ENCODE results near the gene PPP1R27. TPM values are rescaled to one million over a fixed set of nuclear protein-coding genes. Genes with fewer than 3 reads are reported as not detected.
"Not testable (repeated sequence)": the region's sequence is repeated elsewhere in the genome, so short reads cannot be mapped to it uniquely, and the experiment has no call there.

Gene PPP1R27
- total RNA-seq, 2 experiments from 2014 or later: not detected

- no peaks in the 10 kb centered on the region for H3K9me3 Mint-ChIP-seq
- no peaks in the 10 kb centered on the region for H3K4me1 Mint-ChIP-seq (ENCODE audit: low read depth)
- H3K27ac Mint-ChIP-seq: no peak overlapping the region
- H3K27me3 Mint-ChIP-seq (ENCODE audit: low read depth): no peaks in the 10 kb centered on the region
- H3K36me3 Mint-ChIP-seq (ENCODE audit: low read depth): peaks cover 16% of the 10 kb centered on the region
- no peak overlapping the region for H3K4me3 Mint-ChIP-seq
- no peak for DNase-seq
- CTCF ChIA-PET: no interaction called here
- intact Hi-C loops (cut with micrococcal nuclease): no loop called here
Observed at GRCh38 chr17:81844327-81844851, 9.5 kb upstream of the PPP1R27 start.

- H3K27ac Mint-ChIP-seq: no peak overlapping the region
- no peaks in the 10 kb centered on the region for H3K27me3 Mint-ChIP-seq (ENCODE audit: low read depth)
- no peak for DNase-seq
- intact Hi-C loops (cut with micrococcal nuclease): no loop called here
- H3K4me1 Mint-ChIP-seq (ENCODE audit: low read depth): no peaks in the 10 kb centered on the region
- no peaks in the 10 kb centered on the region for H3K9me3 Mint-ChIP-seq
- H3K4me3 Mint-ChIP-seq: no peak overlapping the region
- peaks cover 16% of the 10 kb centered on the region for H3K36me3 Mint-ChIP-seq (ENCODE audit: low read depth)
- CTCF ChIA-PET: no interaction called here
Observed at GRCh38 chr17:81843713-81844326, 9.0 kb upstream of the PPP1R27 start.

- H3K27me3 Mint-ChIP-seq (ENCODE audit: low read depth): no peaks in the 10 kb centered on the region
- H3K36me3 Mint-ChIP-seq (ENCODE audit: low read depth): peaks cover 13% of the 10 kb centered on the region
- no peaks in the 10 kb centered on the region for H3K9me3 Mint-ChIP-seq
Observed at GRCh38 chr17:81842725-81843504, 8.1 kb upstream of the PPP1R27 start.

GRCh38 chr17:81842378-81842724 is 7.5 kb upstream of the PPP1R27 start:
- Mint-ChIP-seq H3K4me3 (no peak overlapping the region), H3K9me3 (no peaks in the 10 kb centered on the region), H3K4me1 (ENCODE audit: low read depth) (no peaks in the 10 kb centered on the region), H3K36me3 (ENCODE audit: low read depth) (peaks cover 13% of the 10 kb centered on the region), H3K27me3 (ENCODE audit: low read depth) (no peaks in the 10 kb centered on the region), H3K27ac (no peak overlapping the region)
- intact Hi-C loops (cut with micrococcal nuclease): no loop called here
- CTCF ChIA-PET: interaction anchor here (0.6 kb wide), 1 partner anchor 212 kb away, joined by 7 read pairs; no protein-coding TSS in a partner anchor
- DNase-seq: no peak

More at GRCh38 chr17:81842725-81843504, 8.1 kb upstream of the PPP1R27 start:
- no peak overlapping the region for H3K27ac Mint-ChIP-seq
- CTCF ChIA-PET: interaction anchor here (0.6 kb wide), 1 partner anchor 213 kb away, joined by 7 read pairs; no protein-coding TSS in a partner anchor
- DNase-seq: no peak
- H3K4me1 Mint-ChIP-seq (ENCODE audit: low read depth): no peaks in the 10 kb centered on the region
- intact Hi-C loops (cut with micrococcal nuclease): no loop called here
- no peak overlapping the region for H3K4me3 Mint-ChIP-seq

GRCh38 chr17:81841866-81842265 is 7.0 kb upstream of the PPP1R27 start:
- Mint-ChIP-seq H3K27me3 (ENCODE audit: low read depth) (no peaks in the 10 kb centered on the region), H3K9me3 (no peaks in the 10 kb centered on the region), H3K36me3 (ENCODE audit: low read depth) (peaks cover 11% of the 10 kb centered on the region), H3K4me1 (ENCODE audit: low read depth) (no peaks in the 10 kb centered on the region), H3K4me3 (no peak overlapping the region), H3K27ac (no peak overlapping the region)
- intact Hi-C loops (cut with micrococcal nuclease): no loop called here
- CTCF ChIA-PET: no interaction called here
- DNase-seq: no peak

- DNase-seq: no peak
- H3K4me3 Mint-ChIP-seq: no peak overlapping the region
- CTCF ChIA-PET: no interaction called here
- no peaks in the 10 kb centered on the region for H3K9me3 Mint-ChIP-seq
- H3K4me1 Mint-ChIP-seq (ENCODE audit: low read depth): no peaks in the 10 kb centered on the region
- H3K27me3 Mint-ChIP-seq (ENCODE audit: low read depth): no peaks in the 10 kb centered on the region
- H3K27ac Mint-ChIP-seq: no peak overlapping the region
- H3K36me3 Mint-ChIP-seq (ENCODE audit: low read depth): peaks cover 8% of the 10 kb centered on the region
- intact Hi-C loops (cut with micrococcal nuclease): no loop called here
Observed at GRCh38 chr17:81840826-81841778, 6.3 kb upstream of the PPP1R27 start.

- CTCF ChIA-PET; H3K4me3 Mint-ChIP-seq; H3K36me3 Mint-ChIP-seq (ENCODE audit: low read depth); H3K27ac Mint-ChIP-seq; DNase-seq; H3K9me3 Mint-ChIP-seq; H3K27me3 Mint-ChIP-seq (ENCODE audit: low read depth); intact Hi-C loops (cut with micrococcal nuclease); H3K4me1 Mint-ChIP-seq (ENCODE audit: low read depth): not testable (repeated sequence)
Observed at GRCh38 chr17:81840059-81840458, 5.2 kb upstream of the PPP1R27 start.

- no peak overlapping the region for H3K4me3 Mint-ChIP-seq
- no peaks in the 10 kb centered on the region for H3K4me1 Mint-ChIP-seq (ENCODE audit: low read depth)
- H3K9me3 Mint-ChIP-seq: no peaks in the 10 kb centered on the region
- no peaks in the 10 kb centered on the region for H3K36me3 Mint-ChIP-seq (ENCODE audit: low read depth)
- no peak for DNase-seq
- CTCF ChIA-PET: interaction anchor here (0.7 kb wide), 1 partner anchor 489 kb away, joined by 6 read pairs; no protein-coding TSS in a partner anchor
- intact Hi-C loops (cut with micrococcal nuclease): no loop called here
- no peak overlapping the region for H3K27ac Mint-ChIP-seq
- H3K27me3 Mint-ChIP-seq (ENCODE audit: low read depth): no peaks in the 10 kb centered on the region
Observed at GRCh38 chr17:81839301-81839700, 4.5 kb upstream of the PPP1R27 start.

GRCh38 chr17:81838753-81839255 is 4.0 kb upstream of the PPP1R27 start:
- intact Hi-C loops (cut with micrococcal nuclease): no loop called here
- CTCF ChIA-PET: interaction anchor here (0.6 to 0.7 kb wide), 2 partner anchors 75 to 489 kb away, joined by 3 to 6 read pairs; no protein-coding TSS in a partner anchor

GRCh38 chr17:81837641-81838040 is 2.8 kb upstream of the PPP1R27 start:
- intact Hi-C loops (cut with micrococcal nuclease): no loop called here
- Mint-ChIP-seq H3K27me3 (ENCODE audit: low read depth) (no peaks in the 10 kb centered on the region), H3K4me1 (ENCODE audit: low read depth) (no peaks in the 10 kb centered on the region), H3K9me3 (no peaks in the 10 kb centered on the region), H3K36me3 (ENCODE audit: low read depth) (peaks cover 2% of the 10 kb centered on the region), H3K4me3 (no peak overlapping the region), H3K27ac (no peak overlapping the region)
- no peak for DNase-seq
- CTCF ChIA-PET: interaction anchor here (0.6 kb wide), 1 partner anchor 119 kb away, joined by 3 read pairs; no protein-coding TSS in a partner anchor

More at GRCh38 chr17:81838753-81839255, 4.0 kb upstream of the PPP1R27 start:
- Mint-ChIP-seq H3K4me3 (no peak overlapping the region), H3K27ac (no peak overlapping the region), H3K4me1 (ENCODE audit: low read depth) (no peaks in the 10 kb centered on the region), H3K36me3 (ENCODE audit: low read depth) (no peaks in the 10 kb centered on the region), H3K27me3 (ENCODE audit: low read depth) (no peaks in the 10 kb centered on the region), H3K9me3 (no peaks in the 10 kb centered on the region)
- DNase-seq: no peak

GRCh38 chr17:81833921-81834830 is 674 bp downstream of the PPP1R27 start:
- CTCF ChIA-PET: interaction anchor here (0.7 kb wide), 1 partner anchor 98 kb away, joined by 3 read pairs; no protein-coding TSS in a partner anchor
- peak overlapping the region; percentile 78 for H3K27ac Mint-ChIP-seq

More at GRCh38 chr17:81833921-81834830, 674 bp downstream of the PPP1R27 start:
- Mint-ChIP-seq H3K36me3 (ENCODE audit: low read depth) (peaks cover 4% of the 10 kb centered on the region), H3K9me3 (no peaks in the 10 kb centered on the region), H3K4me1 (ENCODE audit: low read depth) (peaks cover 14% of the 10 kb centered on the region), H3K27me3 (ENCODE audit: low read depth) (no peaks in the 10 kb centered on the region), H3K4me3 (peak overlapping the region; percentile 82)
- no peak for DNase-seq
- intact Hi-C loops (cut with micrococcal nuclease): loop anchor here (2.0 kb wide), 2 partner anchors 57 to 151 kb away; partner anchors contain the start of genes ALYREF, ANAPC11 and ARL16

Data from activated naive CD4-positive, alpha-beta T cell treated with anti-CD3 and anti-CD28 coated beads for 36 hours (primary cell).